K562 (cell line): Measurements from ENCODE around the gene USH2A. TPM values are rescaled to one million over a fixed set of nuclear protein-coding genes. Genes with fewer than 3 reads are reported as not detected.

Experiments used
- ATAC-seq: fragments of 200-7000 bp; cut with Tn5 transposase; 3 replicates; pipeline ENCODE4 v1.9.1; 2020; ENCODE audit warnings: moderate library complexity
- BruUV-seq: library from RNA; stranded (reverse); fragments of 400-500 nt; replicated peaks from 2 replicates; lab custom pipeline; 2021; lab: Mats Ljungman, UMichigan
- CTCF ChIA-PET: fragments of 300-600 bp; formaldehyde crosslinking; extraction: SDS; loops from one replicate; lab custom pipeline; 2021; ENCODE audit warnings: low intra/inter-chr PET ratio; lab: Yijun Ruan, JAX
- POLR2A ChIA-PET: fragments of 300-600, 350-650 bp; sonication (Branson Sonifier 250); formaldehyde crosslinking; extraction: SDS; loops from one replicate; lab custom pipeline; 2021; ENCODE audit warnings: antibody characterized with exemption, inconsistent platforms; lab: Yijun Ruan, JAX
- DNase-seq, 4 experiments: peaks; one replicate each; pipeline versions ENCODE4 v3.0.0 to v3.0.0-alpha.2; 2011 to 2018; ENCODE audit warnings: low spot score in 3 of 4, mixed read lengths in 3 of 4; ENCODE audit errors: extremely low read depth in 1 of 4
- FAIRE-seq: peaks from 2 replicates; lab custom pipeline; 2011; peaks lifted over from hg19 to GRCh38; lab: Jason Lieb, UNC
- H2AFZ ChIP-seq: 2 replicates; pipeline ENCODE4 v1.6.0; 2011; ENCODE audit warnings: low read depth, low read length, control low read depth, inconsistent platforms
- H3K27ac ChIP-seq: fragments of 200-600 bp; 3 replicates; pipeline ENCODE4 v1.8.0; 2011; ENCODE audit warnings: low read depth, mild to moderate bottlenecking, control low read depth, inconsistent platforms, low read length, moderate library complexity, mixed read lengths; ENCODE audit errors: extremely low read depth
- H3K27me3 ChIP-seq, 2 experiments: fragments of 300-600 bp in 1 of 2; 2 replicates in 1 of 2; 3 replicates in 1 of 2; pipeline versions ENCODE4 v1.6.0 to v1.8.0; 2011; ENCODE audit warnings: inconsistent platforms in 2 of 2, low read length in 2 of 2, mild to moderate bottlenecking in 1 of 2, mixed read lengths in 1 of 2, moderate library complexity in 1 of 2; ENCODE audit not compliant: control insufficient read depth in 2 of 2, insufficient read depth in 2 of 2
- H3K36me3 ChIP-seq: fragments of 300-600 bp; 3 replicates; pipeline ENCODE4 v1.8.0; 2011; ENCODE audit warnings: mild to moderate bottlenecking, low read length, inconsistent platforms; ENCODE audit not compliant: control insufficient read depth, insufficient read depth
- H3K4me1 ChIP-seq, 2 experiments: fragments of 200-600 bp in 1 of 2; replicated peaks in 1 of 2; 2 replicates in 1 of 2; 3 replicates in 1 of 2; pipeline versions ENCODE4 v1.5.1 to v1.8.0; 2011; ENCODE audit warnings: inconsistent platforms in 2 of 2, low read length in 2 of 2, mild to moderate bottlenecking in 1 of 2, mixed read lengths in 1 of 2, moderate library complexity in 1 of 2; ENCODE audit not compliant: control insufficient read depth in 2 of 2, insufficient read depth in 2 of 2
- H3K4me2 ChIP-seq: 2 replicates; pipeline ENCODE4 v1.6.1; 2011; ENCODE audit warnings: low read length, control low read depth, inconsistent platforms, mixed read lengths; ENCODE audit not compliant: insufficient read depth
- H3K4me3 ChIP-seq: fragments of 200-600 bp; sonication (generic), shearing (Covaris generic); 2 replicates; pipeline ENCODE4 v1.5.1; 2016; ENCODE audit warnings: control low read depth, inconsistent platforms
- H3K79me2 ChIP-seq: fragments of 200-600 bp; 3 replicates; pipeline ENCODE4 v1.8.0; 2011; ENCODE audit warnings: low read length, inconsistent platforms; ENCODE audit not compliant: control insufficient read depth, insufficient read depth
- H3K9ac ChIP-seq, 2 experiments: 2 replicates each; pipeline versions ENCODE4 v1.6.0 to v1.6.1; 2011; ENCODE audit warnings: low read depth in 2 of 2, low read length in 2 of 2, control low read depth in 1 of 2, inconsistent platforms in 1 of 2, mild to moderate bottlenecking in 1 of 2, mixed read lengths in 1 of 2; ENCODE audit not compliant: insufficient read depth in 1 of 2
- H3K9me1 ChIP-seq: one replicate; pipeline ENCODE4 v1.6.0; 2011; ENCODE audit warnings: inconsistent platforms, mild to moderate bottlenecking, low read length, moderate library complexity; ENCODE audit not compliant: control insufficient read depth, insufficient read depth
- H3K9me3 ChIP-seq: replicated peaks from 2 replicates; pipeline ENCODE4 v1.5.1; 2011; ENCODE audit warnings: low read depth, low read length, inconsistent platforms; ENCODE audit not compliant: control insufficient read depth, insufficient read depth
- H4K20me1 ChIP-seq: replicated peaks from 2 replicates; pipeline ENCODE4 v1.6.1; 2011; ENCODE audit warnings: low read length, inconsistent platforms, mixed read lengths; ENCODE audit not compliant: control insufficient read depth, insufficient read depth
- CBX5 ChIP-seq: IDR thresholded peaks from 2 replicates; pipeline ENCODE4 v1.6.1; 2014; ENCODE audit warnings: low read depth, borderline replicate concordance
- CC2D1A ChIP-seq: fragments of 450-650 bp; IDR thresholded peaks from 2 replicates; pipeline ENCODE4 v1.6.1; 2017; ENCODE audit warnings: mild to moderate bottlenecking
- E2F3 ChIP-seq: fragments of 250-450 bp; sonication (Bioruptor Pico); IDR thresholded peaks from 2 replicates; pipeline ENCODE4 v1.4.0; 2020; ENCODE audit warnings: mild to moderate bottlenecking
- HDAC1 ChIP-seq, 2 experiments: fragments of 450-650 bp; IDR thresholded peaks; 2 replicates each; pipeline ENCODE4 v1.6.1; 2016 to 2017; ENCODE audit warnings: inconsistent platforms in 1 of 2, mild to moderate bottlenecking in 1 of 2, moderate library complexity in 1 of 2
- IFI16 ChIP-seq: fragments of 250-450 bp; sonication (Bioruptor Pico); IDR thresholded peaks from 2 replicates; pipeline ENCODE4 v2.1.2; 2022; ENCODE audit warnings: mild to moderate bottlenecking, inconsistent platforms
- MEF2D ChIP-seq: conservative IDR thresholded peaks from 2 replicates; pipeline ENCODE4 v1.6.1; 2016; ENCODE audit warnings: low read depth, missing genetic modification characterization, missing compliant biosample characterization
- MXI1 ChIP-seq: IDR thresholded peaks from 2 replicates; pipeline ENCODE4 v1.6.1; 2011; ENCODE audit warnings: low read depth, mild to moderate bottlenecking, improper control_type of control experiment, low read length
- NEUROD1 ChIP-seq: fragments of 150-350 bp; IDR thresholded peaks from 2 replicates; pipeline ENCODE4 v1.6.1; 2014; ENCODE audit warnings: borderline replicate concordance, low read length, low read depth; ENCODE audit not compliant: partially characterized antibody
- NR4A1 ChIP-seq, 2 experiments: fragments of 250-450 bp in 1 of 2; fragments of 450-650 bp in 1 of 2; sonication (Bioruptor Pico) in 1 of 2; IDR thresholded peaks; 2 replicates each; pipeline versions ENCODE4 v1.4.0 to v1.6.1; 2016 to 2020; ENCODE audit warnings: mild to moderate bottlenecking in 2 of 2, missing compliant biosample characterization in 1 of 2, missing genetic modification characterization in 1 of 2, moderate library complexity in 1 of 2
- PTTG1 ChIP-seq: fragments of 450-650 bp; IDR thresholded peaks from 2 replicates; pipeline ENCODE4 v1.6.1; 2016; ENCODE audit warnings: low read depth, mild to moderate bottlenecking, missing genetic modification characterization, missing compliant biosample characterization
- RB1 ChIP-seq: fragments of 450-650 bp; IDR thresholded peaks from 2 replicates; pipeline ENCODE4 v1.6.1; 2017; ENCODE audit warnings: low read depth, mild to moderate bottlenecking
- ZNF311 ChIP-seq: fragments of 250-450 bp; sonication (Bioruptor Pico); IDR thresholded peaks from 2 replicates; pipeline ENCODE4 v1.4.0; 2020; ENCODE audit warnings: mild to moderate bottlenecking, moderate library complexity
- WGBS: fragments of 100-300 bp; shearing (Covaris generic); methylation state at CpG from one replicate; pipeline ENCODE4 v1.1.6; 2016; ENCODE audit warnings: low coverage, mixed read lengths; ENCODE audit not compliant: insufficient coverage; ENCODE audit errors: missing lambda C conversion rate; 5-methylcytosine and 5-hydroxymethylcytosine counted together
- in situ Hi-C: fragments of 300-500 bp; cut with MboI; formaldehyde crosslinking; loops from 4 replicates; pipeline ENCODE4 v1.15.0; 2018; ENCODE audit warnings: inconsistent platforms, mixed read lengths
- intact Hi-C: fragments of 100-400 bp; cut with micrococcal nuclease; formaldehyde crosslinking; loops from 2 replicates; pipeline ENCODE4 v1.14.2; 2022
- polyA plus RNA-seq, 8 experiments: library from polyadenylated mRNA; depleted of rRNA in 4 of 8; stranded (reverse) in 5 of 8; unstranded in 3 of 8; fragments of >200 nt; fragmentation: Nextera tagmentation in 2 of 8; fragmentation: Illumina TruSeq in 1 of 8; extraction: Ambion mirVana in 2 of 8; extraction: Trizol in 1 of 8; gene quantifications; 2 replicates each; pipeline versions ENCODE4 v1.2.1 to v1.2.3, GENCODE V29; 2011 to 2014; ENCODE audit warnings: inconsistent platforms in 1 of 8, missing spikeins in 1 of 8
- total RNA-seq, 7 experiments: library from RNA; depleted of rRNA in 6 of 7; stranded (reverse); fragments of >200 nt in 6 of 7; fragmentation: Illumina TruSeq in 2 of 7; extraction: Trizol in 2 of 7; gene quantifications; 2 replicates each; pipeline versions ENCODE4 v1.2.1 to v1.2.3, GENCODE V29; 2011 to 2021; ENCODE audit warnings: low replicate concordance in 1 of 7
- TF ChIP-seq, protein P1 (sequence below), 2 experiments: IDR thresholded peaks in 1 of 2; conservative IDR thresholded peaks in 1 of 2; 2 replicates each; pipeline ENCODE4 v1.6.1; 2016; ENCODE audit warnings: low read depth in 2 of 2, mild to moderate bottlenecking in 1 of 2, missing compliant biosample characterization in 1 of 2, missing genetic modification characterization in 1 of 2, moderate library complexity in 1 of 2
- TF ChIP-seq, protein P2 (sequence below): fragments of 450-650 bp; conservative IDR thresholded peaks from 2 replicates; pipeline ENCODE4 v1.6.1; 2016; ENCODE audit warnings: missing genetic modification characterization, low read depth, mild to moderate bottlenecking, missing compliant biosample characterization, moderate library complexity
- TF ChIP-seq, protein P3 (sequence below), 2 experiments: fragments of 450-650 bp; IDR thresholded peaks; 2 replicates each; pipeline ENCODE4 v1.6.1; 2016

The USH2A gene
- total and polyA plus RNA-seq, 9 of the 15 experiments (the other 6 are each of a cell fraction or from before 2014, with no cell fraction given) = under 0.01 TPM; not detected in 7

DNA sequence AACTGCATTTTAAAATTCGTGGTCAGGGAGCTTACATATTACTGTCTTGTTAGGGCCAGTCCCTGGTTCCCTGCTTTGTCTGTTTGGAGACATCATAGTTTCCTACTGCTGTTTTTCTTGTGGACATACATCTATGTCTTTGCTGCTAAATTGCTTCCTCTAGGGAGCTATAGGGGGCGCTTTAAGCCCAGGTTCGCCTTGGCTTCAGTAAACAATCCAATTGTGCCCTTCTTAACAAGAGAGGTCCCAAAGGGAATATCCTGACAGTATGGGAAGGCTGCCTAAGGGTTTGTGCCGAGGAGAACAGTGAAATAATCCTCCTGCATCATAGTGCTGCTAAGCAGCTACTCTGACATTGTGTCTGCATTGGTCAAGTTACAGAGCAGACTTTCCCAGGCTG is 112.5 kb downstream of the USH2A start:
- Histone ChIP-seq H2AFZ (no peak overlapping the region), H3K9me3 (peaks cover 2% of the 10 kb centered on the region; the same call in 1 of the 2 replicates), H3K27ac (no peak overlapping the region), H3K4me3 (no peak overlapping the region), H4K20me1 (no peaks in the 10 kb centered on the region), H3K79me2 (no peaks in the 10 kb centered on the region), H3K9ac (no peak overlapping the region), H3K27me3 (no peaks in the 10 kb centered on the region), H3K4me2 (no peak overlapping the region), H3K4me1 (no peaks in the 10 kb centered on the region), H3K36me3 (no peaks in the 10 kb centered on the region), H3K9me1 (no peaks in the 10 kb centered on the region)
- intact Hi-C loops = no loop called here
- in situ Hi-C loops = no loop called here
- FAIRE-seq = no peak
- ChIA-PET POLR2A (no interaction called here), CTCF (no interaction called here)
- BruUV-seq = no TSS peak
- 1% methylated on average over 4 of the region's 4 CpGs for WGBS
- no peak for DNase-seq
- no peak for ATAC-seq
- TF ChIP-seq NR4A1 (CRISPR knock-in tag; IDR thresholded peaks at IDR 0.05) (no peak), NR4A1 (tag; IDR thresholded peaks at IDR 0.05) (no peak), NEUROD1 (no peak), CC2D1A (no peak), PTTG1 (tag) (no peak), CBX5 (no peak), ZNF311 (no peak), RB1 (no peak), E2F3 (CRISPR knock-in tag) (no peak), MEF2D (tag) (no peak), MXI1 (no peak), IFI16 (CRISPR knock-in tag) (no peak), HDAC1 (IDR thresholded peaks at IDR 0.05) (no peak)
- TF ChIP-seq, protein P1, sequence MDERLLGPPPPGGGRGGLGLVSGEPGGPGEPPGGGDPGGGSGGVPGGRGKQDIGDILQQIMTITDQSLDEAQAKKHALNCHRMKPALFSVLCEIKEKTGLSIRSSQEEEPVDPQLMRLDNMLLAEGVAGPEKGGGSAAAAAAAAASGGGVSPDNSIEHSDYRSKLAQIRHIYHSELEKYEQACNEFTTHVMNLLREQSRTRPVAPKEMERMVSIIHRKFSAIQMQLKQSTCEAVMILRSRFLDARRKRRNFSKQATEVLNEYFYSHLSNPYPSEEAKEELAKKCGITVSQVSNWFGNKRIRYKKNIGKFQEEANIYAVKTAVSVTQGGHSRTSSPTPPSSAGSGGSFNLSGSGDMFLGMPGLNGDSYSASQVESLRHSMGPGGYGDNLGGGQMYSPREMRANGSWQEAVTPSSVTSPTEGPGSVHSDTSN (CRISPR knock-in tag; IDR thresholded peaks at IDR 0.05; ENCODE audit: low read depth) = no peak
- TF ChIP-seq, protein P1 (tag; conservative IDR thresholded peaks at IDR 0.05; ENCODE audit: low read depth) = no peak
- TF ChIP-seq, protein P2, sequence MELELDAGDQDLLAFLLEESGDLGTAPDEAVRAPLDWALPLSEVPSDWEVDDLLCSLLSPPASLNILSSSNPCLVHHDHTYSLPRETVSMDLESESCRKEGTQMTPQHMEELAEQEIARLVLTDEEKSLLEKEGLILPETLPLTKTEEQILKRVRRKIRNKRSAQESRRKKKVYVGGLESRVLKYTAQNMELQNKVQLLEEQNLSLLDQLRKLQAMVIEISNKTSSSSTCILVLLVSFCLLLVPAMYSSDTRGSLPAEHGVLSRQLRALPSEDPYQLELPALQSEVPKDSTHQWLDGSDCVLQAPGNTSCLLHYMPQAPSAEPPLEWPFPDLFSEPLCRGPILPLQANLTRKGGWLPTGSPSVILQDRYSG (tag) = no peak
- TF ChIP-seq, protein P3, sequence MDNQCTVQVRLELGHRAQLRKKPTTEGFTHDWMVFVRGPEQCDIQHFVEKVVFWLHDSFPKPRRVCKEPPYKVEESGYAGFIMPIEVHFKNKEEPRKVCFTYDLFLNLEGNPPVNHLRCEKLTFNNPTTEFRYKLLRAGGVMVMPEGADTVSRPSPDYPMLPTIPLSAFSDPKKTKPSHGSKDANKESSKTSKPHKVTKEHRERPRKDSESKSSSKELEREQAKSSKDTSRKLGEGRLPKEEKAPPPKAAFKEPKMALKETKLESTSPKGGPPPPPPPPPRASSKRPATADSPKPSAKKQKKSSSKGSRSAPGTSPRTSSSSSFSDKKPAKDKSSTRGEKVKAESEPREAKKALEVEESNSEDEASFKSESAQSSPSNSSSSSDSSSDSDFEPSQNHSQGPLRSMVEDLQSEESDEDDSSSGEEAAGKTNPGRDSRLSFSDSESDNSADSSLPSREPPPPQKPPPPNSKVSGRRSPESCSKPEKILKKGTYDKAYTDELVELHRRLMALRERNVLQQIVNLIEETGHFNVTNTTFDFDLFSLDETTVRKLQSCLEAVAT (IDR thresholded peaks at IDR 0.05) = no peak
